CD4-positive, alpha-beta T cell treated with Interleukin-6 at 100 ng/mL for 8 hours (primary cell): ENCODE results near the gene RPS15A.
"Not testable (repeated sequence)": the region's sequence is repeated elsewhere in the genome, so short reads cannot be mapped to it uniquely, and the experiment has no call there.

Experiments
- DNase-seq: peaks from one replicate; pipeline ENCODE4 v3.0.0-alpha.2; 2020; ENCODE audit warnings: mixed read lengths, low spot score

RPS15A gene

DNA sequence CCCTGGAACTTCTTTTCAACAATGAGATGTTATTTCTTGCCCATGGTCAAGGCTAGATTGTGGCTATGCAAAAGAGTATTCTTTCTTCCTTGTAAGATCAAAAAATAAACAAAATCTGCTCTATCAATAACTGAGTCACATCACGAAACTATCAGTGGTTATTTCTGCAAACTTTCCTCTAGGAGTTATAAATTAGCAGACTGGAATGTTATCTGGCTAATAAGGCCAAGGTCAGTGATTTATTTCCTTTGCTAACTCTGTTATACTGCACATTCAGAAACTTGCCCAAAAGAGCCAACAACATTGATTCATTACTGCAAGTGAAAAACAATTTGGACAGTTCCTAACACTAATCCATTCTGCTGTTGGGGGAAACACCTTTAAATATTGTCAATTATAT is 6.2 kb upstream of the RPS15A start:
- no peak for DNase-seq

DNA sequence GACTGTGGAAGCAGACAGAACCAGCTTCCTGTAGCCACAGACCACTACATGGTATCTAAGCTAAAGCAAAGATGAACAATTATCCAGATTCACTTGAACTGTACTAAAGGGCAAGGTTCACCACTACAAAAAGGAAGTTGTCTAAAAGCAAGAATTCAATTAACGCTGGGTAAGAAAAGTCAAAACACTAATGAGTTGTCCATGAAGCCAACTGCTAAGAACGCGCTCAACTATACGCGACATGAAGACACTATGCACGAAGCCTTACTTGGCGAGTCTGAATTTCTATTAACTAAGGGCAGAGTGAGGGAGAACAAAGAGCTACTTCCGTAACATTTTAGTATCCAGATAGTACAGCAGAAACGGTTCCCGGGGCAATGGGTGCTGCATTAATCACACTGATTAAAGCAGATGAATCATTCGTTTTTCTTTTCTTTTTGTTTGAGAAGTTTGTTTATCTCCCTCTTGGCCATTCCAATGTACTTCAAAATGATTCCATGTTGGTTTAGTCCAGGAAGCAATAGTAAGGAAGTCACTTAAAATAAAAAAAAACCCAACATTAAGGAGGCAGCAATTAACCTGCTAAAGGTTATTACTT is 2.8 kb upstream of the RPS15A start:
- no peak for DNase-seq

DNA sequence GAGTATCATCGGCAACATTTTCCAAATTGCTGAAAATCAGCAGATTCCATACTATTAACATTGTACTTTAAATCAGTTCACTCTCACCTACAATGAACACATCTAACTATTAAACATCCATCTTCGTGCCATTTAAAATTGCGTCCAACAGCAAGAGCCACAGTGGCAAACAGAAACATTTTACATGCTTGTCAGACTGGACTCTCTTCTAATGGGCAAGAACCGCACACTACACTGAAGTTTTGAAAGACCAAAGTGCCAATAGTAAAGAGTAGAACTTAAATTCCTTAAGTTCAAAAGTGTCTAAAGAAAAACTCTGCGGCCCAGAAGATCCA is 652 bp downstream of the RPS15A start:
- no peak for DNase-seq

DNA sequence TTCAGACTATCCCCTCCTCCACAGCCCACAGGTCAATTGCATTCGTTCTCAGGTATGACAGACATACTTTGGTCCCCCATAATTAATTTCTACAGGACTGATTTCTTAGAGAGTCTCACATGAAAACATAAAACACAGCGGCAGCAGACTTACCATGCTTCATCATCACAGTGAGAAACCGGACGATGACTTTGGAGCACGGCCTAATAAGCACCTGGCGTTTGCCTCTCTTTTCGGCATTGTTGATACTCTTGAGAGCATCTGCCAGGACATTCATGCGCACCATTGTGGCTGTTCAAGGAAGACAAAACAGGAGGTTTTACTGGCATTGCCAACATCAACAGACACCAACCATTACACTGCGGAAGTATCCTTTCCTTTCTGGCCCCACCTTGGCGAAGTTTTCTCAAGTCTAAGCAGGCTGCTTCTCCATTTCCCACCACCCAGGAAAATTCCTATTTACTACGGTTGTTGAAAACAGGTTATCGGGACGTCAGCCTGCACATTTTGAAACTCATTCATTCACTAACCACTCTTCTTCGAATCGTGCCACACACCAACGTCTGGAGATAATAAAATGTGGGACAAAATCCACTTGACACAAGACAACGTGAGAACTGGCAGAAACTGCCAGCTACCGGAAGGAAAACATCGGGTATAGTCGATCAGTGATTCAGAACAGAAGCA is 1.2 kb downstream of the RPS15A start:
- DNase-seq = no peak

GRCh38 chr16:18784917-18785623 is 5.1 kb downstream of the RPS15A start:
- DNase-seq = no peak

DNA sequence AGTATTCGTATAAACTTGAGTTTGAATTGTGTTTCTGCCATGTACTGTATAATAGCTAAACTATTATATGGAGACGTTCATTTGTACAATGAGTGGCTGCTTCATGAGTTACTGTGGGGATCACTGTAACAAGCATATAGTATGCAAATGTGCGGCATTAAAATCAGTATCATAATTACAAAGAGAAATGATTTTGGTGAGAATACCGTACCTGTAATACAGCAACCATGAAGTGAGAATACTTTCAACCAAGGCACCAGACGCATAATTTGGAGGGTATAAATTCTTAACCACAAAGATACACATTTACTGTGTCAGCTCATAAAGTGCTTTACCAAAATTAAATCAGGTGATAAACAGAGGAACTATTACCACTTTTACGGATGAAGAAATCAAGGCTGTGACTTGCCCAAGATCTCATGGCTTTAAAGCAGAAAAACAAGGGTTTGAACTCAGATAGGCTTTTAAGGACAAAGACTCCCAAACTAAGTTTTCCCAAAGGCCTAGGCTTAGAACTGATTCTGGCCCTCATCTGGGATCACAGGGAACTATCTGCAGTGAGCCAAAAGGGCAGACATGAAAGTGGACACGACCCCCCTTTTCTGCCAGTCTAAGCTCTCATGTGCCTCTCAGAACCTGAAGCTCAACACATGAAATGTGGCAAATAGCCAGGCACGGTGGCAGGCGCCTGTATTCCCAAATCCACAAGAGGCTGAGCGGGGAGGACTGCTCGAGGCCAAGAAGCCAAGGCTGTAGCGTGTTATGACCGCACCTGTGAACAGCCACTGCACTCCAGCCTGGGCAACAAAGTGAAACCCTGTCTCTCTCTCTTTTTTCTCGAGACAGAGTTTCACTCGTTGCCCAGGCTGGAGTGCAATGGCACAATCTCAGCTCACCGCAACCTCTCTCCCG is 6.4 kb downstream of the RPS15A start:
- DNase-seq = no peak

- DNase-seq = no peak
Observed at GRCh38 chr16:18782697-18783429, 7.3 kb downstream of the RPS15A start.

- not testable (repeated sequence) for DNase-seq
Observed at GRCh38 chr16:18781232-18781631, 8.9 kb downstream of the RPS15A start.

DNA sequence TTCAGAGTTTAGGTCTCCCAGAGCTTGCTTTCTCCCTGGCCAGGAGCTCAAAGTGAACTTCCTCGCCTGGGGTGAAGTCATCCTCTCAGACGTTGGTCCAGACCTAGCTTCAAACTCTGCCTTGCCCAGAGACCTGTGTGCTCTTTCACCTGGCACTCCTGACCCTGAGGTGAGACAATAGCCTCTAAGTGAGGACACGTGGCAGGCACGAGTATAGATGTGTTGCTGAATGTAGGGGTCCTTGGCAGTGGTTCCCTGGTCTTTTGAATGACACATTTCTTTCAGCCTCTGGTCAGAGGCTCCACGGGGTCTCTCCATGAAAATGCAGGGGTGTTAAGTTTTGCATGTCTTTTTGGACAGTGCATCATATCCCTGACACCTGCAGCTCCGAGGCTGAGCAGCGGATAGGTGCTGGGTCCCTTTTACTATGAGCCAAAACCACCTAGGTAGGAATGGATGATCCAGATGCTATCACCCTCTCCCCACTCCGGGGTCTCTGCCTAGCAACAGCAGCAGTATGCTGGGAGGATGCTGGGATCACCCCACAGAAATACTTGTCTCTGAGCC is 9.6 kb downstream of the RPS15A start:
- DNase-seq = not testable (repeated sequence)

- DNase-seq = not testable (repeated sequence)
Observed at GRCh38 chr16:18777664-18778063, 12.5 kb downstream of the RPS15A start.

DNA sequence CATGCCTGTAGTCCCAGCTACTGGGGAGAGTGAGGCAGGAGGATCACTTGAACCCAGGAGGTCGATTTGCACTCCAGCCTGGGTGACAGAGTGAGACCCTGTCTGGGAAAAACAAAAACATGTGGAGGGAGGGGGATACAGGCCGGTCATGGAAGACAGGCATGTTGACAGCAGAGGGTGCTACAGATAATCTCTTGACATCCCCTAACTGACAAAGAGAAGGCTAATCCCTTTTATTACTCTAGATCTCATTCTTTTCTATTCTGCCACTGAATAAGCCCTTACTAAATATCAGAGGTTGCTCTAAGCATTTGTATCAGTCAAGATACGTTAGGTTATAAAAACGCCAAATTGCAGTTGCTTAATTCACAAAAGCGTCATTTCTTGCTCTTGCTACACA is 13.8 kb downstream of the RPS15A start:
- not testable (repeated sequence) for DNase-seq

DNA sequence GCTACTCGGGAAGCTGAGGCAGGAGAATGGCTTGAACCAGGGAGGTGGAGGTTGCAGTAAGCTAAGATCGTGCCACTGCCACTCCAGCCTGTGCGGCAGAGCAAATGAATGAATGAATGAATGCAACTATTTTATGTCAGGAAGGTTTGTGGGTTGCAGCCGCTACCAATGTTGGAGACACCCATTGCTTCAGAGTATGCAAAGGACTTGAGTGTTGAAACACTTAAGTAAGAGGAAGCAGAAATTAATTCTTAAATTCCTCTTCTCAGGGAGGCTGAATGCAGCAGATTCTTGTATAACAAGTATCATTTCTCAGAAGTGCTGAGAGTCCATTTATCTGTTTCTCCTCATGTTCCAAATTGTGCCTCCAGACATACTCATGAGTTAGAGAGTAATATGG is 15.5 kb downstream of the RPS15A start:
- DNase-seq = not testable (repeated sequence)

DNA sequence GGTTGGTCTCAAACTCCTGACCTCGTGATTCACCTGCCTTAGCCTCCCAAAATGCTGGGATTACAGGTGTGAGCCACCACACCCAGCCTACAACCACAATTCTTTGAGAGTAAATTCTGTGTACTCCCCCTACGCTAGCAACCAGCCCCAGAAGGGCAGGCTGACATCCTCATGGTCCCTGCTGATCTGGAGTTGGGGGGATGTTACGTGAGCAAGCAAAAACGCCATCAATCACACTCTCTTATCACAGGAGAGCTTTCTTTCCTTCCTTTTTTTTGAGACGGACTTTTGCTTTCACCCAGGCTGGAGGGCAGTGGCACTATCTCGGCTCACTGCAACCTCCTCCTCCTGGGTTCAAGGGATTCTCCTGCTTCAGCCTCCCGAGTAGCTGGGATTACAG is 18.0 kb downstream of the RPS15A start:
- not testable (repeated sequence) for DNase-seq

DNA sequence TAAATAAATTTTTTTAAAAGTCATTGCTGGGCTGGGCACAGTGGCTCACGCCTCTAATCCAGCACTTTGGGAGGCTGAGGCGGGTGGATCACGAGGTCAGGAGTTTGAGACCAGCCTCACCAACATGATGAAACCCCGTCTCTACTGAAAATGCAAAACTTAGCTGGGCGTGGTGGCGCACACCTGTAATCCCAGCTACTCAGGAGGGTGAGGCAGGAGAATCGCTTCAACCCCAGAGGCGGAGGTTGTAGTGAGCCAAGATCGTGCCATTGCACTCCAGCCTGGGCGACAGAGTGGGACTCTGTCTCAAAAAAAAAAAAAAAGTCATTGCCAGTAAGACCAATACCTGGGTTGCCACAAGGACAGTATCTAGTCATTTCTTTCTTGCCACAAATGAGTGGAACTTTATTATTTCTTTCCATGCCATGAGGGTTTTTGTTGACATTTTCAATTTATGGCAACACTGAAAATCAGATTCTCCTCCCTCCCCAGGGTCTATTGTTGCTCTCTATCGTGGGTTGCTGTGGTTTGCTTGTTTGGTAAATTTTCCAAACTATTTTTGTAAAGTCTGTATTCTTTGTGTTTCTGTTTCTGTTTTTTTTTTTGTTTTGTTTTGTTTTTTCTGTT is 19.7 kb downstream of the RPS15A start:
- DNase-seq = not testable (repeated sequence)

- peak; percentile 23 for DNase-seq
Observed at GRCh38 chr16:18767217-18767616, 22.9 kb downstream of the RPS15A start.

DNA sequence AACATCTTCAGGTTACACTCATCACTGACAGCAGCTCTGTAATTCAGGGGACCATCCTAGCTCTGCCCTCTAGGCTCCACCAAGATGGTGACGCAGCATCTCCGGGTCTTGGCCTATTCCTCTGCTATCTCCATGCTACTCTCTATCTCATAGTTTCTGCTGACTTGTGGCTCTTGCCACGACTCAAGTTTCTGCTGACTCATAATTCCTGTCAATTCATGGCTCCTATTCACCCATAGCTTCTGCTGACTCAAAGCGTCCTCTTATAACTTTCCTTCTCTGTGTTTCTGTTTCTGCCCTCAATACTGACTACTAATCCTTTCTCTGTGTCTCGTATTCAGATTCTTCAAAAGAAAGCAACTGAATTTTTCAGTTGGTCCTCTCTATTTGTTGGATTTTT is 27.4 kb downstream of the RPS15A start:
- DNase-seq = not testable (repeated sequence)

- not testable (repeated sequence) for DNase-seq
Observed at GRCh38 chr16:18759598-18760520, 30.3 kb downstream of the RPS15A start.

DNA sequence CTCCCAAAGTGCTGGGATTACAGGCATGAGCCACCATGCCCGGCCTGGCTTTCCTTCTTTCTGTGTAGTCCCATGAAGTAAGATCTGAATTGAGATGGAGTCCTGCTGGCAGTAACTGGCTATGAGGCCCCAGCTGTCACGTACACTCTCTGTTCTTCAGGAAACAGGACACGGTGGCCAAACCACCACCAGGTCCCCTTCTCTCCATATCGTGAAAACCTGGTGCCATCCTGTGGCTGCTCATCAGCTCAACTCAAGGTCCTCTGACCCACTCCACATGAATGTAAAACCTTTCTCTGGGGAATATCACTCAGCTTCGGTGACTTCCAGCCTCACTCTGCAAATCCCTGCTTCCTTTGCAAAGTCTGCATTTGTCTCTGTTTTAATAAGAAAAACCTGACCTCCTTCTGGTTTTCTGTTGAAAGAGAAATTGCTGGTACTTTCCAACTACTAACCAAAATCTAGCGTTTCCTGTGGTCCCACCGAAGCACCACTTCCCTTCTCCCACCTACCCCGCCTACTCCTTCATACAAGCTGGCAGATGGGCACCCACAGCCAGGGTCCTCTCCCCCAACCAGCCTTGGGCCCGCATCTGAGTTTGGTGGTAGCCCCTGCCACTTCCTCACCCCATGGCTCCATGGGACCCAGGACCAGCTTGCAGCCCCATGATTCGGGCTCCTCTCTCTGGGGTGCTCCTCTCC is 32.0 kb downstream of the RPS15A start:
- not testable (repeated sequence) for DNase-seq

- DNase-seq = not testable (repeated sequence)
Observed at GRCh38 chr16:18756639-18757038, 33.5 kb downstream of the RPS15A start.
